ENCODE results near the gene ORAI3. TPM values are rescaled to one million over a fixed set of nuclear protein-coding genes. Genes with fewer than 3 reads are reported as not detected.

Gene ORAI3
- total RNA-seq, 1 donor = 35.6 TPM

- TF ChIP-seq CTCF (IDR thresholded peaks at IDR 0.05; ENCODE audit: insufficient read depth, low read length) = no peak
- DNase-seq (ENCODE audit: low read depth) = no peak
- H3K4me3 ChIP-seq (ENCODE audit: low read depth, low read length) = no peak overlapping the region
Measured at GRCh38 chr16:31000671-31001382, 52.0 kb downstream of the ORAI3 start.

- no peak for DNase-seq (ENCODE audit: low read depth)
- no peak for TF ChIP-seq CTCF (IDR thresholded peaks at IDR 0.05; ENCODE audit: insufficient read depth, low read length)
- H3K4me3 ChIP-seq (ENCODE audit: low read depth, low read length) = no peak overlapping the region
Measured at GRCh38 chr16:31001507-31002249, 52.8 kb downstream of the ORAI3 start.

GRCh38 chr16:31002250-31002700 is 53.4 kb downstream of the ORAI3 start:
- DNase-seq (ENCODE audit: low read depth) = no peak
- H3K4me3 ChIP-seq (ENCODE audit: low read depth, low read length) = no peak overlapping the region
- TF ChIP-seq CTCF (IDR thresholded peaks at IDR 0.05; ENCODE audit: insufficient read depth, low read length) = no peak

- no peak for DNase-seq (ENCODE audit: low read depth)
- no peak overlapping the region for H3K4me3 ChIP-seq (ENCODE audit: low read depth, low read length)
- TF ChIP-seq CTCF (IDR thresholded peaks at IDR 0.05; ENCODE audit: insufficient read depth, low read length) = no peak
Measured at GRCh38 chr16:31002862-31003341, 54.0 kb downstream of the ORAI3 start.

GRCh38 chr16:31003744-31004143 is 54.9 kb downstream of the ORAI3 start:
- no peak overlapping the region for H3K4me3 ChIP-seq (ENCODE audit: low read depth, low read length)
- no peak for TF ChIP-seq CTCF (IDR thresholded peaks at IDR 0.05; ENCODE audit: insufficient read depth, low read length)
- no peak for DNase-seq (ENCODE audit: low read depth)

Small RNA genes within 50 kb of the gene (small RNA-seq; reads per million reads assigned to genes)
- not detected for gene AC135048.1

Other genes with a start within 250 kb of the ORAI3 start
- gene SRCAP, start 249.9 kb upstream of the ORAI3 start, total RNA-seq (ENCODE audit: low replicate concordance) = 10.8 and 21.9 TPM in 2 replicates
- gene PHKG2, start 200.6 kb upstream of the ORAI3 start, total RNA-seq (ENCODE audit: low replicate concordance) = 20.8 and 24.0 TPM in 2 replicates
- gene CFAP119, start 187.0 kb upstream of the ORAI3 start, total RNA-seq (ENCODE audit: low replicate concordance) = 0.49 and 2.7 TPM in 2 replicates
- gene RNF40, start 186.7 kb upstream of the ORAI3 start, total RNA-seq (ENCODE audit: low replicate concordance) = 73.5 and 89.4 TPM in 2 replicates
- gene ZNF629, start 161.9 kb upstream of the ORAI3 start, total RNA-seq (ENCODE audit: low replicate concordance) = 10.6 and 15.0 TPM in 2 replicates
- gene BCL7C, start 55.0 kb upstream of the ORAI3 start, total RNA-seq (ENCODE audit: low replicate concordance) = 22.3 and 45.5 TPM in 2 replicates
- 2.5 and 3.2 TPM in 2 replicates for gene CTF1, start 52.5 kb upstream of the ORAI3 start, total RNA-seq (ENCODE audit: low replicate concordance)
- gene FBXL19, start 25.5 kb upstream of the ORAI3 start, total RNA-seq (ENCODE audit: low replicate concordance) = 9.8 and 16.6 TPM in 2 replicates
- 1.6 and 5.3 TPM in 2 replicates for gene SETD1A, start 8.7 kb downstream of the ORAI3 start, total RNA-seq (ENCODE audit: low replicate concordance)
- 15.5 and 60.9 TPM in 2 replicates for gene HSD3B7, start 36.1 kb downstream of the ORAI3 start, total RNA-seq (ENCODE audit: low replicate concordance)
- 2.1 and 2.3 TPM in 2 replicates for gene STX1B, start 61.6 kb downstream of the ORAI3 start, total RNA-seq (ENCODE audit: low replicate concordance)
- gene STX4, start 84.5 kb downstream of the ORAI3 start, total RNA-seq (ENCODE audit: low replicate concordance) = 24.2 and 29.7 TPM in 2 replicates
- gene ZNF668, start 125.2 kb downstream of the ORAI3 start, total RNA-seq (ENCODE audit: low replicate concordance) = 4.6 and 12.3 TPM in 2 replicates
- 5.8 and 16.2 TPM in 2 replicates for gene ZNF646, start 125.4 kb downstream of the ORAI3 start, total RNA-seq (ENCODE audit: low replicate concordance)
- gene PRSS53, start 139.9 kb downstream of the ORAI3 start, total RNA-seq (ENCODE audit: low replicate concordance) = 1.6 and 2.8 TPM in 2 replicates
- 56.3 and 146 TPM in 2 replicates for gene VKORC1, start 145.7 kb downstream of the ORAI3 start, total RNA-seq (ENCODE audit: low replicate concordance)
- 16.9 and 39.5 TPM in 2 replicates for gene BCKDK, start 159.3 kb downstream of the ORAI3 start, total RNA-seq (ENCODE audit: low replicate concordance)
- gene KAT8, start 168.6 kb downstream of the ORAI3 start, total RNA-seq (ENCODE audit: low replicate concordance) = 25.1 and 31.5 TPM in 2 replicates
- not detected in 2 replicates for gene PRSS8, start 186.7 kb downstream of the ORAI3 start, total RNA-seq (ENCODE audit: low replicate concordance)
- gene PRSS36, start 201.0 kb downstream of the ORAI3 start, total RNA-seq (ENCODE audit: low replicate concordance) = 1.1 and 3.8 TPM in 2 replicates
- gene FUS, start 231.1 kb downstream of the ORAI3 start, total RNA-seq (ENCODE audit: low replicate concordance) = 41.3 and 65.3 TPM in 2 replicates

Measured in fibroblast of the aortic adventitia (primary cell).